Measurements from ENCODE around the gene SERPINB1. TPM values are rescaled to one million over a fixed set of nuclear protein-coding genes. Genes with fewer than 3 reads are reported as not detected.

SERPINB1 gene
- total and polyA plus RNA-seq, 11 donors = 15.4 to 55.6 (median 22.2) TPM

- Histone ChIP-seq H3K27ac (peak overlapping the region; percentile 35 to 88 (median 68)), H3K4me3 (peak overlapping the region in 2 of 12 donors; percentile 5 to 8), H3K27me3 (no peaks in the 10 kb centered on the region), H3K9me3 (no peaks in the 10 kb centered on the region), H3K36me3 (peaks cover 0 to 15% (median 10%) of the 10 kb centered on the region in 9 donors), H3K4me1 (peaks cover 0 to 55% (median 25%) of the 10 kb centered on the region in 12 donors)
- peak in 4 of 5 donors; percentile 68 to 78 (median 72) for DNase-seq
- 41 to 46% (median 44%) methylated on average over 11 of the region's 11 CpGs for WGBS, 4 donors
- peak; percentile 82 to 91 (median 86) for ATAC-seq
- TF ChIP-seq, protein P1, sequence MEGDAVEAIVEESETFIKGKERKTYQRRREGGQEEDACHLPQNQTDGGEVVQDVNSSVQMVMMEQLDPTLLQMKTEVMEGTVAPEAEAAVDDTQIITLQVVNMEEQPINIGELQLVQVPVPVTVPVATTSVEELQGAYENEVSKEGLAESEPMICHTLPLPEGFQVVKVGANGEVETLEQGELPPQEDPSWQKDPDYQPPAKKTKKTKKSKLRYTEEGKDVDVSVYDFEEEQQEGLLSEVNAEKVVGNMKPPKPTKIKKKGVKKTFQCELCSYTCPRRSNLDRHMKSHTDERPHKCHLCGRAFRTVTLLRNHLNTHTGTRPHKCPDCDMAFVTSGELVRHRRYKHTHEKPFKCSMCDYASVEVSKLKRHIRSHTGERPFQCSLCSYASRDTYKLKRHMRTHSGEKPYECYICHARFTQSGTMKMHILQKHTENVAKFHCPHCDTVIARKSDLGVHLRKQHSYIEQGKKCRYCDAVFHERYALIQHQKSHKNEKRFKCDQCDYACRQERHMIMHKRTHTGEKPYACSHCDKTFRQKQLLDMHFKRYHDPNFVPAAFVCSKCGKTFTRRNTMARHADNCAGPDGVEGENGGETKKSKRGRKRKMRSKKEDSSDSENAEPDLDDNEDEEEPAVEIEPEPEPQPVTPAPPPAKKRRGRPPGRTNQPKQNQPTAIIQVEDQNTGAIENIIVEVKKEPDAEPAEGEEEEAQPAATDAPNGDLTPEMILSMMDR (IDR thresholded peaks at IDR 0.05) = peak; percentile 62 to 89 (median 72)
- no peak for TF ChIP-seq POLR2A (IDR thresholded peaks at IDR 0.05)
- intact Hi-C loops (cut with DNase I) = loop anchor here (1.0 to 5.0 kb wide), 7 partner anchors 50 to 196 kb away; partner anchors contain the start of gene SERPINB1 (in 7 of the 10)
Measured at GRCh38 chr6:2790588-2791449, 50.8 kb downstream of the SERPINB1 start.

DNA sequence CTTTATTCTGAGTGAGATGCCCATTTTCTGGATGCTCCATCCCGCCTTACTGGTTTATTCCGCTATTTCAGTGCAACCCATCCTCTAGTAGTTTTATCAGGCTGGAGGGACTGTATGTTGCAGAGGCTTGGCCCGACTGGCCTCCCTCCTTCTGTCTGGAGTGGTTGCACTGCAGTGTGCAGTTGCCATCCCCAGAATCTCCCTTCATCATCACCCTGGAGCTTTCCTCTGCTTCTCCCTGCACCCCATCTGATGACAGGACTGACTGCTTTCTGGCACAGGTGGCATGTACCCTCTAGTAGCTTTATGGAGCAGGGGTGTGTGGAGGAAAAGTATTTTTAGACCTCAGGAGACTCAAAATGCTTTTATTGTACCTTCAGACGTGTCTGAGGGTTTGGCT lies 55.4 kb downstream of the SERPINB1 start:
- 62 to 65% (median 64%) methylated on average over 4 of the region's 4 CpGs for WGBS, 4 donors
- Histone ChIP-seq H3K36me3 (peaks cover 0 to 60% (median 50%) of the 10 kb centered on the region in 9 donors), H3K9me3 (no peaks in the 10 kb centered on the region), H3K27ac (no peak overlapping the region), H3K27me3 (no peaks in the 10 kb centered on the region), H3K4me1 (peaks cover 0 to 31% (median 14%) of the 10 kb centered on the region in 12 donors), H3K4me3 (no peak overlapping the region)
- intact Hi-C loops (cut with DNase I) = loop anchor here in 2 of 10 donors (10.0 kb wide), 1 partner anchor 129 kb away; no protein-coding TSS in a partner anchor
- peak in 2 of 4 donors; percentile 41 to 52 for ATAC-seq
- no peak for DNase-seq
- no peak for TF ChIP-seq POLR2A (IDR thresholded peaks at IDR 0.05)
- TF ChIP-seq, protein P1 (IDR thresholded peaks at IDR 0.05) = no peak

- TF ChIP-seq, protein P1 (IDR thresholded peaks at IDR 0.05) = no peak
- TF ChIP-seq POLR2A (IDR thresholded peaks at IDR 0.05) = no peak
- no peaks in the 10 kb centered on the region for H3K9me3 ChIP-seq
- DNase-seq (no peak), ATAC-seq (peak in 1 of 4 donors; percentile 6)
- H3K27ac ChIP-seq = no peak overlapping the region
- H3K4me3 ChIP-seq = no peak overlapping the region
- intact Hi-C loops (cut with DNase I) = loop anchor here in 2 of 10 donors (10.0 kb wide), 1 partner anchor 130 kb away; no protein-coding TSS in a partner anchor
- H3K4me1 ChIP-seq = peaks cover 0 to 29% (median 4%) of the 10 kb centered on the region in 12 donors
- WGBS, 4 donors = 87 to 90% (median 89%) methylated on average over 7 of the region's 7 CpGs
- H3K27me3 ChIP-seq = no peaks in the 10 kb centered on the region
- H3K36me3 ChIP-seq = peaks cover 0 to 73% (median 64%) of the 10 kb centered on the region in 9 donors
Measured at GRCh38 chr6:2784930-2785329, 56.7 kb downstream of the SERPINB1 start.

GRCh38 chr6:2784061-2784460 lies 57.6 kb downstream of the SERPINB1 start:
- H3K4me1 ChIP-seq = peaks cover 0 to 34% (median 4%) of the 10 kb centered on the region in 12 donors
- WGBS, 4 donors = 70 to 82% (median 79%) methylated on average over 5 of the region's 5 CpGs
- DNase-seq (no peak), ATAC-seq (no peak)
- H3K36me3 ChIP-seq = peaks cover 0 to 82% (median 72%) of the 10 kb centered on the region in 9 donors
- intact Hi-C loops (cut with DNase I) = loop anchor here in 2 of 10 donors (10.0 kb wide), 1 partner anchor 131 kb away; no protein-coding TSS in a partner anchor
- no peak overlapping the region for H3K4me3 ChIP-seq
- no peak overlapping the region for H3K27ac ChIP-seq
- TF ChIP-seq, protein P1 (IDR thresholded peaks at IDR 0.05) = no peak
- no peaks in the 10 kb centered on the region for H3K27me3 ChIP-seq
- no peaks in the 10 kb centered on the region for H3K9me3 ChIP-seq
